Neural progenitor cell (in vitro differentiated cells): ENCODE results near the gene PALB2. TPM values are rescaled to one million over a fixed set of nuclear protein-coding genes. Genes with fewer than 3 reads are reported as not detected.
"Not testable (repeated sequence)": the region's sequence is repeated elsewhere in the genome, so short reads cannot be mapped to it uniquely, and the experiment has no call there.

ENCODE experiments used
- DNase-seq: peaks from one replicate; pipeline ENCODE4 v3.0.0-alpha.2; 2016; ENCODE audit warnings: low spot score
- H2AFZ ChIP-seq: fragments of 200-600 bp; sonication (generic); replicated peaks from 2 replicates; pipeline ENCODE4 v1.6.1; 2016; ENCODE audit warnings: antibody characterized with exemption
- H3F3A ChIP-seq: fragments of 200-600 bp; sonication (generic); 2 replicates; pipeline ENCODE4 v1.6.1; 2016; ENCODE audit warnings: antibody characterized with exemption, low read depth
- H3K27ac ChIP-seq: fragments of 200-600 bp; sonication (generic); 2 replicates; pipeline ENCODE4 v1.5.1; 2016; ENCODE audit warnings: mild to moderate bottlenecking
- H3K27me3 ChIP-seq: fragments of 200-600 bp; sonication (generic); 2 replicates; pipeline ENCODE4 v1.6.1; 2016; ENCODE audit warnings: mild to moderate bottlenecking, moderate library complexity
- H3K36me3 ChIP-seq: fragments of 200-600 bp; sonication (generic); 2 replicates; pipeline ENCODE4 v1.5.1; 2016
- H3K4me1 ChIP-seq: fragments of 200-600 bp; sonication (generic); 2 replicates; pipeline ENCODE4 v1.6.1; 2016; ENCODE audit warnings: mixed run types
- H3K4me2 ChIP-seq: fragments of 200-600 bp; sonication (generic); 2 replicates; pipeline ENCODE4 v1.6.1; 2016
- H3K4me3 ChIP-seq: fragments of 200-600 bp; sonication (generic); 2 replicates; pipeline ENCODE4 v1.5.1; 2016
- H3K79me2 ChIP-seq: fragments of 200-600 bp; sonication (generic); 2 replicates; pipeline ENCODE4 v1.6.1; 2016; ENCODE audit warnings: low read depth
- H3K9ac ChIP-seq: fragments of 200-600 bp; sonication (generic); 2 replicates; pipeline ENCODE4 v1.6.1; 2016
- H3K9me3 ChIP-seq: fragments of 200-600 bp; sonication (generic); 2 replicates; pipeline ENCODE4 v1.5.1; 2016; ENCODE audit warnings: low read depth
- H4K20me1 ChIP-seq: fragments of 200-600 bp; sonication (generic); 2 replicates; pipeline ENCODE4 v1.6.1; 2016; ENCODE audit warnings: low read depth
- H3K27ac Mint-ChIP-seq: 3 replicates; pipeline ENCODE4 v1.8.0; 2021; ENCODE audit warnings: mixed read lengths
- H3K27me3 Mint-ChIP-seq: 2 replicates; pipeline ENCODE4 v1.8.0; 2022; ENCODE audit warnings: low read depth, mild to moderate bottlenecking, inconsistent platforms, moderate library complexity, mixed read lengths; ENCODE audit not compliant: insufficient read depth
- H3K36me3 Mint-ChIP-seq: 3 replicates; pipeline ENCODE4 v1.8.0; 2021; ENCODE audit warnings: mixed read lengths
- H3K4me1 Mint-ChIP-seq: 3 replicates; pipeline ENCODE4 v1.8.0; 2021; ENCODE audit warnings: mixed read lengths
- H3K4me3 Mint-ChIP-seq: 3 replicates; pipeline ENCODE4 v1.8.0; 2021; ENCODE audit warnings: mild to moderate bottlenecking, moderate library complexity, mixed read lengths
- H3K9me3 Mint-ChIP-seq: 3 replicates; pipeline ENCODE4 v1.8.0; 2020; ENCODE audit warnings: mixed read lengths
- EZH2 ChIP-seq: fragments of 200-600 bp; sonication (generic); IDR thresholded peaks from 2 replicates; pipeline ENCODE4 v1.6.1; 2017; ENCODE audit warnings: antibody characterized with exemption, mild to moderate bottlenecking, moderate library complexity
- EZH2phosphoT487 ChIP-seq: fragments of 200-600 bp; sonication (generic); IDR thresholded peaks from 2 replicates; pipeline ENCODE4 v1.6.1; 2017; ENCODE audit warnings: antibody characterized with exemption
- total RNA-seq: library from RNA; depleted of rRNA; stranded (reverse); fragments of >200 nt; gene quantifications from 2 replicates; pipeline ENCODE4 v1.2.3, GENCODE V29; 2015; ENCODE audit warnings: low replicate concordance
- TF ChIP-seq, protein P1 (sequence below): fragments of 200-600 bp; sonication (generic); IDR thresholded peaks from 2 replicates; pipeline ENCODE4 v1.5.1; 2017; ENCODE audit warnings: antibody characterized with exemption, mild to moderate bottlenecking

PALB2 gene
- total RNA-seq, 1 donor from 2014 or later, result 23.3 TPM

DNA sequence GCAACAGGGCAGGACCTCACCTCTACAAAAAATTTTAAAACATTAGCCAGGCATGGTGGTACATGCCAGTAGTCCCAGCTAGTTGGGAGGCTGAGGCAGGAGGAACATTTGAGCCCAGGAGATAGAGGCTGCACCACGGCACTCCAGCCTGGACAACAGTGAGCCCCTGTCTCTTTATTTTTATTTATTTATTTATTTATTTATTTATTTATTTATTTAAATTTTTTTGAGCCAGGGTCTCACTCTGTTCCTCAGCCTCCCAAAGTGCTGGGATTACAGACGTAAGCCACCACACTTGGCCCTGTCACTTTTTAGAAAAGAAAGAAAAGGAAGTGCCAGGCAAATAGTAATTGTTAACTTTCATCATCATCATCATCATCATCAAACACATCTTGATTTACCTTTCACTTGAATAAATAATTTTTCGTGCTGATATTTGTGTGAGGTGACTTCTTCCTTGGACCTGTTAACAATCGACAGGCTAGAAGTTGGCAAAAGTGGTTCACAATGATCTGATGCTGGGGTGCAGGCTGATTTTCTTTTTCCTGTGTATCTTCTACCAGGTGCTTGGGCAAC, 6.6 kb downstream of the PALB2 start:
- Histone ChIP-seq H3K79me2 (peaks cover 8% of the 10 kb centered on the region), H3K36me3 (no peaks in the 10 kb centered on the region), H3K9ac (no peak overlapping the region), H3K4me3 (no peak overlapping the region), H3F3A (no peaks in the 10 kb centered on the region), H2AFZ (no peak overlapping the region), H3K27ac (no peak overlapping the region), H3K4me2 (no peak overlapping the region), H4K20me1 (no peaks in the 10 kb centered on the region), H3K9me3 (no peaks in the 10 kb centered on the region), H3K27me3 (no peaks in the 10 kb centered on the region), H3K4me1 (no peaks in the 10 kb centered on the region)
- DNase-seq, result no peak
- no peaks in the 10 kb centered on the region for H3K27me3 Mint-ChIP-seq
- H3K27ac Mint-ChIP-seq, result no peak overlapping the region
- no peaks in the 10 kb centered on the region for H3K4me1 Mint-ChIP-seq
- TF ChIP-seq EZH2 (no peak), EZH2phosphoT487 (no peak)
- TF ChIP-seq, protein P1, sequence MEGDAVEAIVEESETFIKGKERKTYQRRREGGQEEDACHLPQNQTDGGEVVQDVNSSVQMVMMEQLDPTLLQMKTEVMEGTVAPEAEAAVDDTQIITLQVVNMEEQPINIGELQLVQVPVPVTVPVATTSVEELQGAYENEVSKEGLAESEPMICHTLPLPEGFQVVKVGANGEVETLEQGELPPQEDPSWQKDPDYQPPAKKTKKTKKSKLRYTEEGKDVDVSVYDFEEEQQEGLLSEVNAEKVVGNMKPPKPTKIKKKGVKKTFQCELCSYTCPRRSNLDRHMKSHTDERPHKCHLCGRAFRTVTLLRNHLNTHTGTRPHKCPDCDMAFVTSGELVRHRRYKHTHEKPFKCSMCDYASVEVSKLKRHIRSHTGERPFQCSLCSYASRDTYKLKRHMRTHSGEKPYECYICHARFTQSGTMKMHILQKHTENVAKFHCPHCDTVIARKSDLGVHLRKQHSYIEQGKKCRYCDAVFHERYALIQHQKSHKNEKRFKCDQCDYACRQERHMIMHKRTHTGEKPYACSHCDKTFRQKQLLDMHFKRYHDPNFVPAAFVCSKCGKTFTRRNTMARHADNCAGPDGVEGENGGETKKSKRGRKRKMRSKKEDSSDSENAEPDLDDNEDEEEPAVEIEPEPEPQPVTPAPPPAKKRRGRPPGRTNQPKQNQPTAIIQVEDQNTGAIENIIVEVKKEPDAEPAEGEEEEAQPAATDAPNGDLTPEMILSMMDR, result no peak
- peaks cover 21% of the 10 kb centered on the region for H3K36me3 Mint-ChIP-seq
- H3K4me3 Mint-ChIP-seq, result no peak overlapping the region
- H3K9me3 Mint-ChIP-seq, result no peaks in the 10 kb centered on the region

DNA sequence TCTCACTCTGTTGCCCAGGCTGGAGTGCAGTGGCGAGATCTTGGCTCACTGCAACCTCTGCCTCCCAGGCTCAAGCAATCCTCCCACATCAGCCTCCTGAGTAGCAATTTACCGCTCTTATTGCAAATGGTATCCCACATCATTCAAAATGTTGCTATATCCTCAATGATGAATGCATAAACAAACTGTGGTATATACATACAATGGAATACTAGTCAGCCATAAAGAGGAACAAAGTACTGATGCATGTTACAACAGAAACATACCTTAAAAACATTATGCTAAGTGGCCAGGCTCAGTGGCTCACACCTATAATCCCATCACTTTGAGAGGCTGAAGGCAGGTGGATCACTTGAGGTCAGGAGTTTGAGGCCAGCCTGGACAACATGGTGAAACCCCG, 9.2 kb downstream of the PALB2 start:
- H3K4me3 Mint-ChIP-seq, H3K79me2 ChIP-seq, H3K27ac Mint-ChIP-seq, H3K4me2 ChIP-seq, H3K27ac ChIP-seq, H3K9me3 ChIP-seq, H4K20me1 ChIP-seq, H3K9me3 Mint-ChIP-seq, H3F3A ChIP-seq, H3K4me1 Mint-ChIP-seq, H3K4me1 ChIP-seq, H3K27me3 Mint-ChIP-seq, H2AFZ ChIP-seq, H3K36me3 ChIP-seq, H3K4me3 ChIP-seq, DNase-seq, H3K27me3 ChIP-seq, H3K9ac ChIP-seq: not testable (repeated sequence)
- peaks cover 21% of the 10 kb centered on the region for H3K36me3 Mint-ChIP-seq

DNA sequence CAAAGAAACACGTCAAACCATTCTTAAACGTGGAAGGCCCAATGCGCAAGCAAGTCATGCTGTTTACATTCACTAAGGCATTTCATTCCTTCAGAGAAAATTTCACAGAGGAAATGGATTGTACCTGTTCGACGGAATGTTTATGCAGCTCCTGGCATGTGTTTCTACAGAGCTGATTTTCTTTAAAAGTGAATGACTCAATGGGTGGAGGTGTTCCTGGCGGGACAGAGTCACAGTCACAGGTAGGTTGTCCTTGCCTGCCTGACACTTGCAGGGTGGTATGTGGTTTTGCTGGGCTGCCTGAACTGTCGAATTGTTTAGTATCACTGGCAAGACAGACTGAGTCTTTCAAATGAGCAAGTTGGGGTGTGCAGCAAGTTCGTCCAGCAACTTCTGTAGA, 11.6 kb downstream of the PALB2 start:
- H3K9me3 ChIP-seq, result no peaks in the 10 kb centered on the region
- no peak overlapping the region for H3K4me2 ChIP-seq
- H3K36me3 ChIP-seq, result no peaks in the 10 kb centered on the region
- H2AFZ ChIP-seq, result no peak overlapping the region
- no peak overlapping the region for H3K27ac ChIP-seq
- TF ChIP-seq EZH2 (no peak), EZH2phosphoT487 (no peak)
- TF ChIP-seq, protein P1, result no peak
- no peak for DNase-seq
- Mint-ChIP-seq H3K36me3 (peaks cover 6% of the 10 kb centered on the region), H3K9me3 (no peaks in the 10 kb centered on the region), H3K4me3 (no peak overlapping the region), H3K4me1 (no peaks in the 10 kb centered on the region), H3K27me3 (no peaks in the 10 kb centered on the region), H3K27ac (no peak overlapping the region)
- H3K4me3 ChIP-seq, result no peak overlapping the region
- no peaks in the 10 kb centered on the region for H3K27me3 ChIP-seq
- no peaks in the 10 kb centered on the region for H3F3A ChIP-seq
- H3K4me1 ChIP-seq, result no peaks in the 10 kb centered on the region
- no peaks in the 10 kb centered on the region for H4K20me1 ChIP-seq
- H3K9ac ChIP-seq, result no peak overlapping the region
- no peaks in the 10 kb centered on the region for H3K79me2 ChIP-seq

DNA sequence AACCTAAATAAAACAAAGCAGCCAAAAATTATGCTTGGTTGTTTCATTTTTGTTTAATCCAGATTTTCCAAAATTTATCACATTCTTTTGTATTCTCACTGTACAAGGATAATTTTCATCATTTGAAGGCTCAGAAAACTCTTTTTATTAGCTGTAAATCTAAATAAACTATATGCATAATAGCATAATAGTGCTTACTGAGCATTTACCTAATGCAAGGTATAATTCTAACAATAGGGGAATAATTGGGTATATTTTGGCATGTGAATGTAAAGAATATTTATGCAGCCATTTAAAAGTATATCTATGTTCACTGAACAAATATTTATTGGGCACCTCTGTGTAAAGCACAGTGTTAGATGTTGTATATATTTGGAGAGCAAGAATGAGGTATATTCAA, 17.0 kb downstream of the PALB2 start:
- H3K4me3 Mint-ChIP-seq, result no peak overlapping the region
- H3K79me2 ChIP-seq, result no peaks in the 10 kb centered on the region

More for the DNA sequence above, 17.0 kb downstream of the PALB2 start:
- DNase-seq, result no peak
- Histone ChIP-seq H2AFZ (no peak overlapping the region), H3K4me1 (no peaks in the 10 kb centered on the region), H3F3A (no peaks in the 10 kb centered on the region), H4K20me1 (no peaks in the 10 kb centered on the region), H3K4me3 (no peak overlapping the region), H3K27me3 (no peaks in the 10 kb centered on the region), H3K9ac (no peak overlapping the region), H3K27ac (no peak overlapping the region), H3K36me3 (no peaks in the 10 kb centered on the region), H3K4me2 (no peak overlapping the region), H3K9me3 (no peaks in the 10 kb centered on the region)
- Mint-ChIP-seq H3K27ac (no peak overlapping the region), H3K4me1 (no peaks in the 10 kb centered on the region), H3K9me3 (no peaks in the 10 kb centered on the region), H3K27me3 (no peaks in the 10 kb centered on the region), H3K36me3 (peaks cover 11% of the 10 kb centered on the region)
- TF ChIP-seq, protein P1, result no peak
- TF ChIP-seq EZH2phosphoT487 (no peak), EZH2 (no peak)
